ENCODE measurements around the gene SDC1.

SDC1 gene

GRCh38 chr2:20213651-20214565 lies 11.0 kb downstream of the SDC1 start:
- DNase-seq = no peak

- DNase-seq = no peak
Observed at GRCh38 chr2:20212871-20213503, 11.9 kb downstream of the SDC1 start.

- DNase-seq = no peak
Observed at GRCh38 chr2:20212459-20212870, 12.5 kb downstream of the SDC1 start.

- no peak for DNase-seq
Observed at GRCh38 chr2:20211860-20212458, 13.0 kb downstream of the SDC1 start.

GRCh38 chr2:20211420-20211819 lies 13.5 kb downstream of the SDC1 start:
- no peak for DNase-seq

- no peak for DNase-seq
Observed at GRCh38 chr2:20210462-20210861, 14.5 kb downstream of the SDC1 start.

- no peak for DNase-seq
Observed at GRCh38 chr2:20209373-20210109, 15.4 kb downstream of the SDC1 start.

GRCh38 chr2:20208476-20208859 lies 16.5 kb downstream of the SDC1 start:
- DNase-seq = no peak

- DNase-seq = no peak
Observed at GRCh38 chr2:20207051-20207450, 17.9 kb downstream of the SDC1 start.

- no peak for DNase-seq
Observed at GRCh38 chr2:20205915-20206524, 18.9 kb downstream of the SDC1 start.

- DNase-seq = no peak
Observed at GRCh38 chr2:20205069-20205468, 19.9 kb downstream of the SDC1 start.

- no peak for DNase-seq
Observed at GRCh38 chr2:20203521-20204225, 21.3 kb downstream of the SDC1 start.

- no peak for DNase-seq
Observed at GRCh38 chr2:20203072-20203471, 21.9 kb downstream of the SDC1 start.

GRCh38 chr2:20201671-20202070 lies 23.3 kb downstream of the SDC1 start:
- no peak for DNase-seq

GRCh38 chr2:20200697-20201555 lies 24.0 kb downstream of the SDC1 start:
- no peak for DNase-seq

GRCh38 chr2:20199633-20200270 lies 25.2 kb downstream of the SDC1 start:
- no peak for DNase-seq

- no peak for DNase-seq
Observed at GRCh38 chr2:20198796-20199632, 25.9 kb downstream of the SDC1 start.

- no peak for DNase-seq
Observed at GRCh38 chr2:20198001-20198400, 26.9 kb downstream of the SDC1 start.

- no peak for DNase-seq
Observed at GRCh38 chr2:20197192-20197591, 27.7 kb downstream of the SDC1 start.
